Posterior vena cava (tissue), 2 donors: ENCODE data around the gene LRRC52. TPM values are rescaled to one million over a fixed set of nuclear protein-coding genes. Genes with fewer than 3 reads are reported as not detected.

Experiments
- DNase-seq: peaks from one replicate; pipeline ENCODE4 v3.0.0-alpha.2; 2020; ENCODE audit warnings: low spot score
- intact Hi-C, 2 donors: fragments of 100-400 bp; cut with DNase I; formaldehyde crosslinking; loops; one replicate each; pipeline versions ENCODE4 v1.14.1 to v1.14.2; 2022 to 2023
- long read RNA-seq, 2 donors: library from polyadenylated mRNA; unstranded; transcript quantifications; one replicate each; pipeline ENCODE4 v2.0.0, GENCODE V29; 2020 to 2021
- total RNA-seq, 2 donors: library from RNA; stranded (reverse); fragmentation: NEBNext Ultra II Directional; extraction: Animal tissue kit (Norgen Biotek cat#: 25700); gene quantifications; one replicate each; pipeline ENCODE4 v1.2.1, GENCODE V29; 2021
- donor health status: DM: yes; HTN: yes; CAD: no.
- donor health status: DM: yes; HTN: yes; CAD: no.

The LRRC52 gene
- total RNA-seq: not detected
- long read RNA-seq, donor 1: 0 reads
- long read RNA-seq, donor 2: 0 reads

- intact Hi-C loops: no loop called here
- no peak for DNase-seq
These were observed at the start of gene LRRC52 for GRCh38 chr1:165543532-165544438. Gene LRRC52, plus strand, starts transcription at chr1:165544000. Its CDS starts 297 bp downstream, at chr1:165544297.

GRCh38 chr1:165494949-165495857 is 48.6 kb upstream of the LRRC52 start:
- intact Hi-C loops: no loop called here
- DNase-seq: no peak

GRCh38 chr1:165495858-165496205 is 48.0 kb upstream of the LRRC52 start:
- intact Hi-C loops: no loop called here
- no peak for DNase-seq

- intact Hi-C loops: no loop called here
- DNase-seq: no peak
These were observed 47.3 kb upstream of the LRRC52 start for GRCh38 chr1:165496501-165496900.

- intact Hi-C loops: no loop called here
- no peak for DNase-seq
These were observed 46.5 kb upstream of the LRRC52 start for GRCh38 chr1:165497069-165498013.

GRCh38 chr1:165501330-165501969 is 42.4 kb upstream of the LRRC52 start:
- no peak for DNase-seq
- intact Hi-C loops: no loop called here

GRCh38 chr1:165501970-165502348 is 41.8 kb upstream of the LRRC52 start:
- intact Hi-C loops: no loop called here
- no peak for DNase-seq

- intact Hi-C loops: no loop called here
- DNase-seq: no peak
These were observed 36.2 kb upstream of the LRRC52 start for GRCh38 chr1:165507570-165507969.

GRCh38 chr1:165508291-165508690 is 35.5 kb upstream of the LRRC52 start:
- intact Hi-C loops: no loop called here
- DNase-seq: no peak

GRCh38 chr1:165512816-165513215 is 31.0 kb upstream of the LRRC52 start:
- intact Hi-C loops: no loop called here
- DNase-seq: no peak

- intact Hi-C loops: no loop called here
- no peak for DNase-seq
These were observed 27.3 kb upstream of the LRRC52 start for GRCh38 chr1:165516469-165516868.

GRCh38 chr1:165520646-165521045 is 23.2 kb upstream of the LRRC52 start:
- no peak for DNase-seq
- intact Hi-C loops: no loop called here

- intact Hi-C loops: no loop called here
- no peak for DNase-seq
These were observed 19.0 kb upstream of the LRRC52 start for GRCh38 chr1:165524639-165525285.

- intact Hi-C loops: no loop called here
These were observed 18.1 kb upstream of the LRRC52 start for GRCh38 chr1:165525708-165526107.

GRCh38 chr1:165527251-165528007 is 16.4 kb upstream of the LRRC52 start:
- intact Hi-C loops: no loop called here

More at GRCh38 chr1:165525708-165526107, 18.1 kb upstream of the LRRC52 start:
- no peak for DNase-seq

GRCh38 chr1:165531021-165531420 is 12.8 kb upstream of the LRRC52 start:
- intact Hi-C loops: no loop called here

More at GRCh38 chr1:165527251-165528007, 16.4 kb upstream of the LRRC52 start:
- no peak for DNase-seq

GRCh38 chr1:165532053-165532452 is 11.7 kb upstream of the LRRC52 start:
- intact Hi-C loops: no loop called here
- DNase-seq: no peak

More at GRCh38 chr1:165531021-165531420, 12.8 kb upstream of the LRRC52 start:
- DNase-seq: no peak
